Erythroblast (primary cell): Measurements from ENCODE around the gene LNPEP.

ENCODE experiments used
- DNase-seq, 2 experiments: peaks; one replicate each; lab custom pipeline; 2025; lab: John Stamatoyannopoulos, UW
- GATA1 ChIP-seq: IDR thresholded peaks from 2 replicates; pipeline ENCODE4 v1.6.1; 2011; ENCODE audit warnings: low read depth, mild to moderate bottlenecking, control low read depth, low read length, moderate library complexity
- POLR2A ChIP-seq: IDR thresholded peaks from 2 replicates; pipeline ENCODE4 v1.6.1; 2011; ENCODE audit warnings: mild to moderate bottlenecking, low read length

LNPEP gene

GRCh38 chr5:96958977-96959376 lies 23.1 kb downstream of the LNPEP start:
- TF ChIP-seq GATA1, result no peak
- no peak for TF ChIP-seq POLR2A
- no peak for DNase-seq

- no peak for TF ChIP-seq GATA1
- TF ChIP-seq POLR2A, result no peak
- DNase-seq, result peak in 1 of 2 experiments; percentile 9
These were observed 25.2 kb downstream of the LNPEP start for GRCh38 chr5:96961053-96961452.

GRCh38 chr5:96962540-96962991 lies 26.7 kb downstream of the LNPEP start:
- peak; percentile 48 to 72 for DNase-seq
- TF ChIP-seq GATA1 (no peak), POLR2A (no peak)

- TF ChIP-seq GATA1, result no peak
- TF ChIP-seq POLR2A, result no peak
- DNase-seq, result peak; percentile 91 to 93
These were observed 27.4 kb downstream of the LNPEP start for GRCh38 chr5:96963267-96963666.

GRCh38 chr5:96966801-96967200 lies 30.9 kb downstream of the LNPEP start:
- no peak for DNase-seq
- no peak for TF ChIP-seq POLR2A
- TF ChIP-seq GATA1, result no peak

GRCh38 chr5:96967400-96967799 lies 31.5 kb downstream of the LNPEP start:
- no peak for TF ChIP-seq POLR2A
- no peak for TF ChIP-seq GATA1
- no peak for DNase-seq

GRCh38 chr5:96968074-96968473 lies 32.2 kb downstream of the LNPEP start:
- no peak for DNase-seq
- TF ChIP-seq GATA1 (no peak), POLR2A (no peak)

GRCh38 chr5:96968614-96969013 lies 32.7 kb downstream of the LNPEP start:
- DNase-seq, result no peak
- no peak for TF ChIP-seq GATA1
- TF ChIP-seq POLR2A, result no peak

GRCh38 chr5:96969366-96969765 lies 33.5 kb downstream of the LNPEP start:
- TF ChIP-seq GATA1 (no peak), POLR2A (no peak)

GRCh38 chr5:96972599-96973334 lies 36.9 kb downstream of the LNPEP start:
- TF ChIP-seq GATA1, result no peak
- TF ChIP-seq POLR2A, result no peak

More at GRCh38 chr5:96969366-96969765, 33.5 kb downstream of the LNPEP start:
- no peak for DNase-seq

GRCh38 chr5:96973532-96974401 lies 37.9 kb downstream of the LNPEP start:
- no peak for DNase-seq
- TF ChIP-seq POLR2A (no peak), GATA1 (no peak)

More at GRCh38 chr5:96972599-96973334, 36.9 kb downstream of the LNPEP start:
- no peak for DNase-seq

GRCh38 chr5:96975656-96976055 lies 39.8 kb downstream of the LNPEP start:
- TF ChIP-seq POLR2A (no peak), GATA1 (no peak)
- no peak for DNase-seq

GRCh38 chr5:96977228-96977627 lies 41.3 kb downstream of the LNPEP start:
- no peak for TF ChIP-seq POLR2A
- DNase-seq, result no peak

GRCh38 chr5:96978812-96979449 lies 43.1 kb downstream of the LNPEP start:
- no peak for DNase-seq
- TF ChIP-seq POLR2A, result no peak
- no peak for TF ChIP-seq GATA1
